Heart left ventricle (tissue), 16 donors: Measurements from ENCODE around the gene ZBTB25. TPM values are rescaled to one million over a fixed set of nuclear protein-coding genes. Genes with fewer than 3 reads are reported as not detected.

Experiments used
- ATAC-seq, 4 donors: fragments of 200-7000 bp; cut with Tn5 transposase; one replicate each; pipeline ENCODE4 v1.9.1; 2020 to 2022; ENCODE audit warnings: moderate library complexity in 4 of 4, mild to moderate bottlenecking in 3 of 4, moderate number of reproducible peaks in 1 of 4
- DNase-seq, 5 donors: peaks; one replicate each; pipeline ENCODE4 v3.0.0-alpha.2; 2020
- H3K27ac ChIP-seq, 12 donors: fragments of 200-600 bp; sonication (generic) in 4 of 12; one replicate each; pipeline versions ENCODE4 v1.5.0 to v1.8.0; 2016 to 2022; ENCODE audit warnings: mild to moderate bottlenecking in 2 of 12
- H3K27me3 ChIP-seq, 9 donors: fragments of 200-600 bp; sonication (generic) in 2 of 9; one replicate each; pipeline versions ENCODE4 v1.5.1 to v1.8.0; 2016 to 2022; ENCODE audit warnings: mild to moderate bottlenecking in 3 of 9
- H3K36me3 ChIP-seq, 9 donors: fragments of 200-600 bp; sonication (generic) in 2 of 9; one replicate each; pipeline versions ENCODE4 v1.5.0 to v1.8.0; 2018 to 2022; ENCODE audit warnings: mild to moderate bottlenecking in 2 of 9
- H3K4me1 ChIP-seq, 12 donors: fragments of 200-600 bp; sonication (generic) in 4 of 12; one replicate each; pipeline versions ENCODE4 v1.5.0 to v1.8.0; 2016 to 2022; ENCODE audit warnings: mild to moderate bottlenecking in 3 of 12
- H3K4me3 ChIP-seq, 12 donors: fragments of 200-600 bp; sonication (generic) in 4 of 12; one replicate each; pipeline versions ENCODE4 v1.5.0 to v1.8.0; 2017 to 2022; ENCODE audit warnings: mild to moderate bottlenecking in 9 of 12, moderate library complexity in 4 of 12
- H3K9me3 ChIP-seq, 12 donors: fragments of 200-600 bp; sonication (generic) in 4 of 12; one replicate each; pipeline versions ENCODE4 v1.5.0 to v1.8.0; 2016 to 2022; ENCODE audit warnings: mild to moderate bottlenecking in 1 of 12
- CTCF ChIP-seq, 12 donors: fragments of 200-600 bp; sonication (generic) in 4 of 12; IDR thresholded peaks; one replicate each; pipeline versions ENCODE4 v1.5.0 to v1.8.0; 2018 to 2022; ENCODE audit warnings: antibody characterized with exemption in 12 of 12, mild to moderate bottlenecking in 5 of 12
- POLR2A ChIP-seq, 2 donors: fragments of 450-650 bp; IDR thresholded peaks; one replicate each; pipeline ENCODE4 v1.6.1; 2017; ENCODE audit warnings: antibody characterized with exemption in 2 of 2, mild to moderate bottlenecking in 2 of 2, moderate library complexity in 2 of 2
- WGBS, 4 donors: extraction: QIAGEN DNeasy Blood & Tissue Kit in 2 of 4; methylation state at CpG; one replicate each; pipeline versions ENCODE4 v1.1.5 to v1.1.7; 2013 to 2018; 5-methylcytosine and 5-hydroxymethylcytosine counted together
- intact Hi-C, 10 donors: fragments of 100-400 bp; cut with DNase I; formaldehyde crosslinking; loops; one replicate each; pipeline versions ENCODE4 v1.11.1 to v1.14.2; 2022
- polyA plus RNA-seq, 2 donors: library from polyadenylated mRNA; stranded (reverse); fragments of 200-250 nt; gene quantifications; one replicate each; pipeline ENCODE4 v1.2.3, GENCODE V29; 2013
- total RNA-seq, 9 donors: library from RNA; depleted of rRNA in 2 of 9; stranded (reverse); fragments of >200 nt in 2 of 9; fragmentation: NEBNext Ultra II Directional in 3 of 9; extraction: Animal tissue kit (Norgen Biotek cat#: 25700) in 3 of 9; gene quantifications; one replicate each; pipeline versions ENCODE4 v1.1.0 to v1.2.4, GENCODE V29; 2016 to 2023
- donor health status: ischemic (EF 13 %, LVEDD 7.1; RV severe dilation, severe dysfunction).
- donor health status: healthy with polysubstance abuse.
- donor health status: DM: no; HTN: yes; CAD: no.
- donor health status: DM: no; HTN: no; CAD: no.
- donor health status: ischemic (EF 25% LVEDD 6.9; RV normal size, moderate dysfunction).
- donor health status: ischemic (EF 25% LVEDD 5.7; RV mildly dilated, moderate dysfunction).
- donor health status: healthy.
- donor health status: DM: yes; HTN: yes; CAD: no.
- donor health status: ischemic (EF 35%, LVEDD 5.7; RV mildly dilated, moderate dysfunction).
- donor health status: nonischemic (EF 11% LVEDD 7.7; RV severe dilation, severe dysfunction).
- donor health status: DM: yes; HTN: yes; CAD: no.
- donor health status: PGD.
- donor health status: ischemic (EF 29% LVEDD 5.4; RV normal size, mild dysfunction).
- donor health status: nonischemic (EF 23%, LVEDD 6.1; RV moderate dilation, normal function).

The ZBTB25 gene
- total and polyA plus RNA-seq, 11 donors = 4.0 to 28.0 (median 18.2) TPM

GRCh38 chr14:64434528-64434927, 69.1 kb downstream of the ZBTB25 start:
- peaks cover 0 to 8% (median 0%) of the 10 kb centered on the region in 12 donors for H3K4me1 ChIP-seq
- no peak overlapping the region for H3K4me3 ChIP-seq
- no peaks in the 10 kb centered on the region for H3K9me3 ChIP-seq
- no peak for TF ChIP-seq POLR2A (IDR thresholded peaks at IDR 0.05)
- no peak for TF ChIP-seq CTCF (IDR thresholded peaks at IDR 0.05)
- 58 to 62% (median 61%) methylated on average over 3 of the region's 3 CpGs for WGBS, 4 donors
- no peak overlapping the region for H3K27ac ChIP-seq
- H3K36me3 ChIP-seq = peaks cover 0 to 99% (median 81%) of the 10 kb centered on the region in 9 donors
- no peaks in the 10 kb centered on the region for H3K27me3 ChIP-seq
- DNase-seq = no peak
- intact Hi-C loops = loop anchor here in 7 of 10 donors (5.0 to 10.0 kb wide), 6 partner anchors 43 to 203 kb away; no protein-coding TSS in a partner anchor
- no peak for ATAC-seq

- DNase-seq (no peak), ATAC-seq (no peak)
- Histone ChIP-seq H3K9me3 (no peaks in the 10 kb centered on the region), H3K4me3 (no peak overlapping the region), H3K27me3 (no peaks in the 10 kb centered on the region), H3K4me1 (no peaks in the 10 kb centered on the region), H3K36me3 (peaks cover 0 to 99% (median 84%) of the 10 kb centered on the region in 9 donors), H3K27ac (no peak overlapping the region)
- TF ChIP-seq POLR2A (IDR thresholded peaks at IDR 0.05) (no peak), CTCF (IDR thresholded peaks at IDR 0.05) (no peak)
- WGBS, 4 donors = 86 to 94% (median 91%) methylated on average over 6 of the region's 6 CpGs
- intact Hi-C loops = no loop called here
Measured at GRCh38 chr14:64423987-64424386, 79.7 kb downstream of the ZBTB25 start.

- Histone ChIP-seq H3K9me3 (no peaks in the 10 kb centered on the region), H3K4me3 (no peak overlapping the region), H3K27me3 (no peaks in the 10 kb centered on the region), H3K4me1 (no peaks in the 10 kb centered on the region), H3K27ac (no peak overlapping the region), H3K36me3 (peaks cover 0 to 99% (median 83%) of the 10 kb centered on the region in 9 donors)
- ATAC-seq = no peak
- intact Hi-C loops = no loop called here
- DNase-seq = no peak
- TF ChIP-seq POLR2A (IDR thresholded peaks at IDR 0.05) = no peak
- no peak for TF ChIP-seq CTCF (IDR thresholded peaks at IDR 0.05)
- 90 to 94% (median 91%) methylated on average over 7 of the region's 7 CpGs for WGBS, 4 donors
Measured at GRCh38 chr14:64422756-64423155, 80.9 kb downstream of the ZBTB25 start.

GRCh38 chr14:64422005-64422404, 81.6 kb downstream of the ZBTB25 start:
- DNase-seq (no peak), ATAC-seq (no peak)
- Histone ChIP-seq H3K4me1 (no peaks in the 10 kb centered on the region), H3K36me3 (peaks cover 0 to 99% (median 83%) of the 10 kb centered on the region in 9 donors), H3K9me3 (no peaks in the 10 kb centered on the region), H3K27ac (no peak overlapping the region), H3K27me3 (no peaks in the 10 kb centered on the region), H3K4me3 (no peak overlapping the region)
- intact Hi-C loops = no loop called here
- 94 to 100% (median 98%) methylated on average over 1 of the region's 1 CpG for WGBS, 4 donors
- TF ChIP-seq CTCF (IDR thresholded peaks at IDR 0.05) (no peak), POLR2A (IDR thresholded peaks at IDR 0.05) (no peak)
